ENCODE results near the gene NKAIN4.

Gene NKAIN4

GRCh38 chr20:63280929-63281545, 26.8 kb upstream of the NKAIN4 start:
- peak; percentile 31 for TF ChIP-seq CTCF (IDR thresholded peaks at IDR 0.05; ENCODE audit: low read depth, low read length)
- DNase-seq (ENCODE audit: low read depth in 2 of 2), result no peak

GRCh38 chr20:63280371-63280770, 26.1 kb upstream of the NKAIN4 start:
- no peak overlapping the region for H3K4me3 ChIP-seq (replicated peaks in 1 of 2; ENCODE audit: low read depth in 2 of 2, low read length in 2 of 2)
- DNase-seq (ENCODE audit: low read depth in 2 of 2), result no peak
- TF ChIP-seq CTCF (IDR thresholded peaks at IDR 0.05; ENCODE audit: low read depth, low read length), result no peak

More at GRCh38 chr20:63280929-63281545, 26.8 kb upstream of the NKAIN4 start:
- H3K4me3 ChIP-seq (replicated peaks in 1 of 2; ENCODE audit: low read depth in 2 of 2, low read length in 2 of 2), result no peak overlapping the region

- no peak for DNase-seq (ENCODE audit: low read depth in 2 of 2)
- no peak for TF ChIP-seq CTCF (IDR thresholded peaks at IDR 0.05; ENCODE audit: low read depth, low read length)
- H3K4me3 ChIP-seq (replicated peaks in 1 of 2; ENCODE audit: low read depth in 2 of 2, low read length in 2 of 2), result no peak overlapping the region
These were observed 25.7 kb upstream of the NKAIN4 start for GRCh38 chr20:63279931-63280330.

- DNase-seq (ENCODE audit: low read depth in 2 of 2), result no peak
- no peak overlapping the region for H3K4me3 ChIP-seq (replicated peaks in 1 of 2; ENCODE audit: low read depth in 2 of 2, low read length in 2 of 2)
- no peak for TF ChIP-seq CTCF (IDR thresholded peaks at IDR 0.05; ENCODE audit: low read depth, low read length)
These were observed 24.4 kb upstream of the NKAIN4 start for GRCh38 chr20:63278661-63279060.

- no peak overlapping the region for H3K4me3 ChIP-seq (replicated peaks in 1 of 2; ENCODE audit: low read depth in 2 of 2, low read length in 2 of 2)
- TF ChIP-seq CTCF (IDR thresholded peaks at IDR 0.05; ENCODE audit: low read depth, low read length), result no peak
- no peak for DNase-seq (ENCODE audit: low read depth in 2 of 2)
These were observed 23.4 kb upstream of the NKAIN4 start for GRCh38 chr20:63277466-63278272.

- no peak for TF ChIP-seq CTCF (IDR thresholded peaks at IDR 0.05; ENCODE audit: low read depth, low read length)
- no peak overlapping the region for H3K4me3 ChIP-seq (replicated peaks in 1 of 2; ENCODE audit: low read depth in 2 of 2, low read length in 2 of 2)
These were observed 22.7 kb upstream of the NKAIN4 start for GRCh38 chr20:63276956-63277355.

More at GRCh38 chr20:63276956-63277355, 22.7 kb upstream of the NKAIN4 start:
- DNase-seq (ENCODE audit: low read depth in 2 of 2), result no peak

Measured in cardiac fibroblast (primary cell).